ENCODE results near the gene BMPR1B.

DNA sequence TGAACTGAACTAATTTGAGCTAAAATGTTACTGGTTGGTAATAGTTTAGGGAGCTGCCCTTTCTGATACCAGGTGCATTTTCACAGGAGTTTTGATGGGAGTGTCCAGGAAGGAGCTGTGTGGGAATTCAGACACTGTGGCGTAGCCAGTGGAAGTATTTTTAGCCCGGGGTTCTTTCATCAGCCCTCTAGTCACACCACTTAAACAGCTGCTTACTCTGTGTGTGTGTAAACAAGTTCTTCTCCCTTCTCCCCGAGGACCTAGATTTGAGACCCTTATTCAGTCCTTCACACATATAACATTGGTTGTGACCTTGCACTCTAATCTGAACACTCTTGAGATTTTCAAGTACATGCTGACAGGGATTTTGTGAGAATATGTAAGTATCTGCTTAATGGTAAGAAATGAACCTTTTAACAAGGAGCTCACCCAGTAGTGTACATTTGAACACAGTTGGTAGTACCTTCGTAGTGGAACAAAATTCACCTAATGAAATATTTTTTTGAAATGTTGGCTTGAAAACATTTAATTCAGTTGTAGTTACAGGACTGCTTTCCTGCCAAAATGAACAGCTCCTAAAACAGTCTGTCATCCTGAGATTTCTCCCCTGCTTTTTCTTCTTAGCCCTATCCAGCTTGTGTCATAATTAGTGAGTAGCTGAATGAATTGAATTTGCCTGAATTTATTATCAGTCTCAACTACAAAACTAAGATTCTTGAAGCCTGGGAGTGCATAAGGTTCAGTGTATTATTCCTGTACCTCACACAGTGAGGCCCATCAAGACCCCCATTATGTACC lies 61.8 kb downstream of the BMPR1B start:
- TF ChIP-seq, protein P1, sequence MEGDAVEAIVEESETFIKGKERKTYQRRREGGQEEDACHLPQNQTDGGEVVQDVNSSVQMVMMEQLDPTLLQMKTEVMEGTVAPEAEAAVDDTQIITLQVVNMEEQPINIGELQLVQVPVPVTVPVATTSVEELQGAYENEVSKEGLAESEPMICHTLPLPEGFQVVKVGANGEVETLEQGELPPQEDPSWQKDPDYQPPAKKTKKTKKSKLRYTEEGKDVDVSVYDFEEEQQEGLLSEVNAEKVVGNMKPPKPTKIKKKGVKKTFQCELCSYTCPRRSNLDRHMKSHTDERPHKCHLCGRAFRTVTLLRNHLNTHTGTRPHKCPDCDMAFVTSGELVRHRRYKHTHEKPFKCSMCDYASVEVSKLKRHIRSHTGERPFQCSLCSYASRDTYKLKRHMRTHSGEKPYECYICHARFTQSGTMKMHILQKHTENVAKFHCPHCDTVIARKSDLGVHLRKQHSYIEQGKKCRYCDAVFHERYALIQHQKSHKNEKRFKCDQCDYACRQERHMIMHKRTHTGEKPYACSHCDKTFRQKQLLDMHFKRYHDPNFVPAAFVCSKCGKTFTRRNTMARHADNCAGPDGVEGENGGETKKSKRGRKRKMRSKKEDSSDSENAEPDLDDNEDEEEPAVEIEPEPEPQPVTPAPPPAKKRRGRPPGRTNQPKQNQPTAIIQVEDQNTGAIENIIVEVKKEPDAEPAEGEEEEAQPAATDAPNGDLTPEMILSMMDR (IDR thresholded peaks at IDR 0.05 in 2 of 3, conservative IDR thresholded peaks at IDR 0.05 in 1 of 3; ENCODE audit: borderline replicate concordance in 1 of 3, insufficient read depth in 1 of 3, low read depth in 2 of 3, low read length in 2 of 3), result no peak
- no peak for TF ChIP-seq EZH2phosphoT487 (IDR thresholded peaks at IDR 0.05; ENCODE audit: borderline replicate concordance)
- TF ChIP-seq POLR2A (IDR thresholded peaks at IDR 0.05; ENCODE audit: borderline replicate concordance, extremely low read depth, insufficient read depth, insufficient read length), result no peak
- TF ChIP-seq SP1 (IDR thresholded peaks at IDR 0.05; ENCODE audit: low read depth), result no peak

Data from HCT116 (cell line).